HG03196 (cell line): ENCODE results near the gene HMGCS1.
"Not testable (repeated sequence)": the region's sequence is repeated elsewhere in the genome, so short reads cannot be mapped to it uniquely, and the experiment has no call there.

Experiments used
- ATAC-seq: cut with Tn5 transposase; IDR thresholded peaks from one replicate; pipeline ENCODE4 v1.9.1; 2021; ENCODE audit not compliant: unreplicated experiment

HMGCS1 gene

GRCh38 chr5:43275391-43275790 is 37.8 kb downstream of the HMGCS1 start:
- ATAC-seq, result no peak

- ATAC-seq, result no peak
Observed at GRCh38 chr5:43274435-43275114, 38.6 kb downstream of the HMGCS1 start.

GRCh38 chr5:43273552-43273951 is 39.7 kb downstream of the HMGCS1 start:
- ATAC-seq, result no peak

GRCh38 chr5:43270645-43271044 is 42.6 kb downstream of the HMGCS1 start:
- no peak for ATAC-seq

GRCh38 chr5:43268188-43268820 is 44.9 kb downstream of the HMGCS1 start:
- peak; percentile 70 for ATAC-seq

GRCh38 chr5:43262269-43262668 is 50.9 kb downstream of the HMGCS1 start:
- not testable (repeated sequence) for ATAC-seq

GRCh38 chr5:43258116-43258515 is 55.1 kb downstream of the HMGCS1 start:
- no peak for ATAC-seq

- ATAC-seq, result no peak
Observed at GRCh38 chr5:43256261-43256966, 56.8 kb downstream of the HMGCS1 start.

GRCh38 chr5:43255704-43256103 is 57.5 kb downstream of the HMGCS1 start:
- ATAC-seq, result no peak

GRCh38 chr5:43251754-43252153 is 61.5 kb downstream of the HMGCS1 start:
- ATAC-seq, result no peak

GRCh38 chr5:43245724-43246385 is 67.4 kb downstream of the HMGCS1 start:
- ATAC-seq, result peak; percentile 40

- ATAC-seq, result peak; percentile 52
Observed at GRCh38 chr5:43244823-43245565, 68.2 kb downstream of the HMGCS1 start.

- no peak for ATAC-seq
Observed at GRCh38 chr5:43243270-43243669, 69.9 kb downstream of the HMGCS1 start.

GRCh38 chr5:43242196-43242595 is 71.0 kb downstream of the HMGCS1 start:
- ATAC-seq, result no peak
